ENCODE results near the gene FRRS1.
"Not testable (repeated sequence)": the region's sequence is repeated elsewhere in the genome, so short reads cannot be mapped to it uniquely, and the experiment has no call there.

FRRS1 gene, protein sequence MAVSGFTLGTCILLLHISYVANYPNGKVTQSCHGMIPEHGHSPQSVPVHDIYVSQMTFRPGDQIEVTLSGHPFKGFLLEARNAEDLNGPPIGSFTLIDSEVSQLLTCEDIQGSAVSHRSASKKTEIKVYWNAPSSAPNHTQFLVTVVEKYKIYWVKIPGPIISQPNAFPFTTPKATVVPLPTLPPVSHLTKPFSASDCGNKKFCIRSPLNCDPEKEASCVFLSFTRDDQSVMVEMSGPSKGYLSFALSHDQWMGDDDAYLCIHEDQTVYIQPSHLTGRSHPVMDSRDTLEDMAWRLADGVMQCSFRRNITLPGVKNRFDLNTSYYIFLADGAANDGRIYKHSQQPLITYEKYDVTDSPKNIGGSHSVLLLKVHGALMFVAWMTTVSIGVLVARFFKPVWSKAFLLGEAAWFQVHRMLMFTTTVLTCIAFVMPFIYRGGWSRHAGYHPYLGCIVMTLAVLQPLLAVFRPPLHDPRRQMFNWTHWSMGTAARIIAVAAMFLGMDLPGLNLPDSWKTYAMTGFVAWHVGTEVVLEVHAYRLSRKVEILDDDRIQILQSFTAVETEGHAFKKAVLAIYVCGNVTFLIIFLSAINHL

GRCh38 chr1:99766378-99766800 is at the start of gene FRRS1:
TSS of gene FRRS1 (minus strand) at chr1:99766635. CDS start at chr1:99748768, 17,867 bp downstream.
- peak; percentile 78 for DNase-seq (ENCODE audit: low read depth, low spot score)

DNA sequence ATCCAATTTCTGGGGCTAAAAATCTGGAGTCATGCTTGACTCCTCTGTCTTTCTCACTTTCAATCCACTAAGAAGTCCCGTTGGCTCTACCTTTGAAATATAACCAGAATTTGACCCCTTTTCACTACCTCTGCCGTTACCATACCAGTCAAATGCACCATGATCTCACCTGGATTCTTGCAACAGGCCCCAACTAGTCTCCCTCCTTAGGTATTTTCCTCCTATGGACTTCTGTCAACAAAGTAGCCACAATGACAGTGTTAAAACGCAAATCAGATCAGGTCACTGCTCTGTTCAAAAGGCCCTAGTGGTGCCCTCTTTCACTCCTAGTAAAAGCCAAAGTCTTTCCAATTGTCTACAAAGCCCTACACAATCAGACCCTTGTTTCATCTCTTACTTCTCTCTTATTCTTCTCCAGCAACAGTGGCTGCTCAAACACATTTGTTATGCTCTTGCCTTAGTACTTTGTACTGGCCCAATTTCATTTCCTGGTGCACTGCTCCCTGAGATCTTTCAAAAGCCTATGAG is 48.0 kb upstream of the FRRS1 start:
- no peak for DNase-seq (ENCODE audit: low read depth, low spot score)

DNA sequence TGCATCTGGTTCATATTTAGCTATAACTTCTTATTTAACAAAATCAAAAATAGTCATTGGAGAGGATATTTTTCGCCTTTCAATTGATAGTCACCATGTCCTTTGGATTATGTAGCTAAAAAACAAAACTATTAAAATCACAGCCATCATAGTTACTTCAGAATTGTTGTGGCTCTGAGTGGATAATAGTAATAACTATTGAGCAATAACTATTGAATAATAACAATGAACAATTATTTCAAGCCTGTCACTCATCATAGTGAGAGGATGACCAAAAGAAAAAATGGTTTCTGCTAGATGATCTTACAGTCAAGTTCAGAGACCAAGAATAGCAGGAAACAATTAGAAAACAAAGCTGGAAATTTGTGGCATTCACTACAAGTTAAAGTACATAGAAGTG is 45.3 kb upstream of the FRRS1 start:
- no peak for DNase-seq (ENCODE audit: low read depth, low spot score)

DNA sequence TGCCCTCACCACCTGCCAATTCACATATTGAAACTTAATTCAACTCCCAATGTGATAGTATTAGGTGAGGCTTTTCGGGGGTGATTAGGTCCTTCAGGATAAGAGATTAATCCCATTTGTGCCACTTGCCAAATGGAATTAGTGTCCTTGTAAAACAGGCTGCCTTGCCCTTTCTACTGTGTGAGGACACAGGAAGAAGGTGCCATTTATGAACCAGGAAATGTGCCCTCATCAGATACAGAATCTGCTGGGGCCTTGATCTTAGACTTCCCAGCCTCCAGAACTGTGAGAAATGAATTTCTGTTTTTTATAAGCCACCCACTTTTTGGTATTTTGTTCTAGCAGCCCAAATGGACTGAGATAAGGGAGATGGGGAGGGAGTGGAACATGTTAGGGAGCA is 44.6 kb upstream of the FRRS1 start:
- DNase-seq (ENCODE audit: low read depth, low spot score) = no peak

GRCh38 chr1:99808391-99809115 is 42.1 kb upstream of the FRRS1 start:
- peak; percentile 89 for DNase-seq (ENCODE audit: low read depth, low spot score)

DNA sequence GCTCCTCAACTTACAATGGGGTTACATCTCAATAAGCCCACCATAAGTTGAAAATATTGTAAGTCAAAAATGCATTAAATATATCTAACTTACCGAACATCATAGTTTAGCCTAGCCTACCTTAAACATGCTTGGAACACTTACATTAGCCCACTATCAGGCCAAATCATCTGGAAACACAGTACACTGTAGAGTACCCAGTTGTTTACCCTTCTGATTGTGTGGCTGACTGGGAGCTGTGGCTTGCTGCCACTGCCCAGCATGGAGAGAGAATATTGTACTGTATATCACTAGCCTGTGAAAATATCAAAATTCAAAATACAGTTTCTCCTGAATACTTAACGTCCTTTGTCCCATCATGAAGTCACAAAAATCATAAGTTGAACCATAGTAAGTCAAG is 40.4 kb upstream of the FRRS1 start:
- DNase-seq (ENCODE audit: low read depth, low spot score) = no peak

- no peak for DNase-seq (ENCODE audit: low read depth, low spot score)
Observed at GRCh38 chr1:99801584-99801983, 35.1 kb upstream of the FRRS1 start.

DNA sequence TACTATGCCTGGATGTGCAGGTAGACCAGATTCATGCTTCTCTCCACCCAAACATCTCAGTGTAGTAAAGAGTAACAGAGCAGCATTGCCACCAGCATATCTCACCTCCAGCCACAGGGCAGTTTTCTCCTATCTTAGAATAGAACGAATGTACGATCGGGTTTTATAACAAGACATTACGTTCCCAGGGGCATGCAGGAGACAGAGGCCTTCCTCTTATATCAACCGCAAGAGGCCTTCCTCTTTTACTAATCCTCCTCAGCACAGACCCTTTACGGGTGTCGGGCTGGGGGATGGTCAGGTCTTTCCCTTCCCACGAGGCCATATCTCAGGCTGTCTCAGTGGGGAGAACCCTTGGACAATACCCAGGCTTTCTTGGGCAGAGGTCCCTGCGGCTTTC is 27.4 kb upstream of the FRRS1 start:
- not testable (repeated sequence) for DNase-seq (ENCODE audit: low read depth, low spot score)

GRCh38 chr1:99789715-99790114 is 23.3 kb upstream of the FRRS1 start:
- DNase-seq (ENCODE audit: low read depth, low spot score) = no peak

GRCh38 chr1:99788896-99789295 is 22.5 kb upstream of the FRRS1 start:
- DNase-seq (ENCODE audit: low read depth, low spot score) = no peak

DNA sequence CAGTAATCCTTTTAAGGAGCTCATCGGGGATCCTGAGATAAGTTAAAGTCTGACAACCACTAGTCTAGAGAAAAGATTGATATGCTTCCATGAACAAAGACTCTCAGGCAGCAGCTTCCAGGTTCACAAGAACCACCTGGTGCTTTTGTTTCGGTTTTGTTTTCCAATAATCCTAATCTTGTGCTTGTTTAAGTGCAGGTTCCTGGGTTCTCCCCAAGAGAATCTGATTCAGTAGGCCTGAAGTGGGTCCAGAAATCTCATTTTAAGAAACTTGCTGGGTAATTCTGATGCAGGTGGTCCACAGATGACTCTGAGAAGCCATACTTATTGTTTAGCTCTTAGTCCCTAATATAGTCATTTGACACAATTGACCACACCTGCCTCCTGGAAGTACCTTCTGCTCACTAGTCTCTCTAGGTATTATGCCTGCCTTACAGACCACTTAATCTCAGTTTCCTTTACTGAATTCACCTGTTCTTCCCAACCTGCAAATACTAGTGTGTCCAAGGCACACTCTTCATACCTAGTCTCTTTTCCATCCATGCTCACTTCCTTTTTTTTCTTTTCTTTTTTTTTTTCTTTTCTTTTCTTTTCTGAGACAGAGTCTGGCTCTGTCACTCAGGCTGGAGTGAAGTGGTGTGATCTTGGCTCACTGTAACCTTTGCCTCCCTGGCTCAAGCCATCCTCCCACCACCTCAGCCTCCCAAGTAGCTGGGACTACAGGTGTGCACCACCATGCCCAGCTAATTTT is 20.5 kb upstream of the FRRS1 start:
- no peak for DNase-seq (ENCODE audit: low read depth, low spot score)

- DNase-seq (ENCODE audit: low read depth, low spot score) = no peak
Observed at GRCh38 chr1:99784809-99785255, 18.4 kb upstream of the FRRS1 start.

DNA sequence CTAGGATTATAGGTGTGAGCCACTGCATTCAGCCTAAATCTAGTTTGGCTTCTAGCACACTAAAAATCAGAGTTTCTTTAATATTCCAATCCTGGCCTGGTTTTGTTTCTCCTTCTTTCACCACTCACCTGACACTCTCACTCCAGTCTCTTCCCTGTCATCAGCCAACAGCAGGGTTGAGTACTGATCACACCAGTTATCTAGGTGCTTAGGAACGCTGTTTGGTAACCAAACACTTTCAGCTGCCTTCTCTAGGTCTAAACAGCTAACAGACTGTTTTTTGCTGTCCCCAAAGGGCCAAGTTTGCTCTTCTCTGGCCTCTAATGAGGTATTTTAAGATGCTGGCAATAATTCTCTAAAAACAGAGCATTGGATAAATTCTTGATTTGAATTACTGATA is 17.7 kb upstream of the FRRS1 start:
- no peak for DNase-seq (ENCODE audit: low read depth, low spot score)

DNA sequence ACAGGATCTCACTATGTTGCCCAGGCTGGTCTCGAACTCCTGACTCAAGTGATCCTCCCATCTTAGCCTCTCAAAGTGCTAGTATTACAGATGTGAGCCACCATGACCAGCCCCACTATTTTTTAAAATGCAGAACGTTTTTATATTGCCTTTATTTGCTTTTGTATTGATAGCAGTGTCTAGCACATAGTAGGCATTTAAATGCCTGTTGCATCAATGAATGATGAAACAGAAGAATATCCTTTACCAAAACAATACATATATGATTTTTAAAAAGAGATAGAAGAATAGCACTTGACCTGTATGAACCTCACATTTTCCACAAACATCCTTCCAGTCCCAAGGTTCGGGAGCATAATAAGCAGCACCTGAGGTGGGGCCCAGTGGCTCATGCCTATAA is 16.5 kb upstream of the FRRS1 start:
- DNase-seq (ENCODE audit: low read depth, low spot score) = no peak

GRCh38 chr1:99782397-99782796 is 16.0 kb upstream of the FRRS1 start:
- DNase-seq (ENCODE audit: low read depth, low spot score) = no peak

DNA sequence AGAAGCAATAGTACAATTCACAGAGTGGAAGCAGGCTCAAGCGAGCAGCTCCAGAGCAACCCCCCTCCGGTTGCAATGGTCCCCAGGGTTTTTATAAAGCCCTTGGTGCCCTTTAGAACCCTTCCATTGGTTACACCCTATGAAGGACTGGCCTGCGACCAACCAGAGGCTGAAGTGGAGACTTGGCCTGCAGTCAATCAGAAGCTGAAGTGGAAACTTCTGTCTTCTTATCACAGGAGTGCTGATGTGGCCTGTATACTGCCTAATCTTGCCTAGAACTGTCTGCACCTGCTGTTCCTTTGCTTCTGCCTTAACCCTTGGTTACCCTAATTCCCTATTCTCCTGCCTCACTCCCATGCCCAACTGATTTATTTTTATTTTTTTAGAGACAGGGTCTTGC is 15.4 kb upstream of the FRRS1 start:
- no peak for DNase-seq (ENCODE audit: low read depth, low spot score)

GRCh38 chr1:99777752-99778151 is 11.3 kb upstream of the FRRS1 start:
- no peak for DNase-seq (ENCODE audit: low read depth, low spot score)

DNA sequence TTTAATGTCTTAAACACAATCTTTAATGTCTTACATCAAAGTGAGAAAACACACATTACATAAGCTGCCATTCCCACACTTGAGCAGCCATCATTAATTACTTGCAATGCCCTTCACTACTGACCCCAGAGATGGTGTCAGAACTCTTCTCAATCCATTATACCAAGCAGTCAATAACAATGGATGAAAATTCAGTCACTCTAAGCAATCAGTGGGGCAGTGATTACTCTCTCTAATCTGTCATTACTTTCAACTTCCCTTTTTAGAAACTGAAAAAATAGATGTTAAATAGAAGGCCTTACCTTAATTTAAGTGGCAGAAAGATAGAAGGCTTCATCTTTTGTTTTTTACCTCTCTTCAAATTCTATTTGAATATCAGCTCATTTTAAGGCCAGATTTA is 9.7 kb upstream of the FRRS1 start:
- DNase-seq (ENCODE audit: low read depth, low spot score) = no peak

DNA sequence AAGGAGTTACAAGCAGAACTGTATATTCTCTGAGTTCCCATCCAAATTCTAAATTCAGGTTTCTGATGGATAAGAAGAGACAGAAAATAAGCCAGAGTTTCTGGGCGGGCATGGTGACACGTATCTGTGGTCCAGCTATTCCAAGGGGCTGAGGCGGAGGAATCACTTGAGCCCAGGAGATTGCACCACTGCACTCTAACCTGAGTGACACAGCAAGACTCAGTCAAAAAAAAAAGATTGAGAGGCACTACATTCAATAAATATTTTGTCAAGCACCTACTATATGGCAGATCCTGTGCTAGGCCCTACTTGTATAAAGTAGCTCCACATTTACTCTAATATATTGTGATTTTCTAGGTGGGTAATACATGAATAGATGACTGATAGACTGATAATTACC is 6.4 kb upstream of the FRRS1 start:
- no peak for DNase-seq (ENCODE audit: low read depth, low spot score)

DNA sequence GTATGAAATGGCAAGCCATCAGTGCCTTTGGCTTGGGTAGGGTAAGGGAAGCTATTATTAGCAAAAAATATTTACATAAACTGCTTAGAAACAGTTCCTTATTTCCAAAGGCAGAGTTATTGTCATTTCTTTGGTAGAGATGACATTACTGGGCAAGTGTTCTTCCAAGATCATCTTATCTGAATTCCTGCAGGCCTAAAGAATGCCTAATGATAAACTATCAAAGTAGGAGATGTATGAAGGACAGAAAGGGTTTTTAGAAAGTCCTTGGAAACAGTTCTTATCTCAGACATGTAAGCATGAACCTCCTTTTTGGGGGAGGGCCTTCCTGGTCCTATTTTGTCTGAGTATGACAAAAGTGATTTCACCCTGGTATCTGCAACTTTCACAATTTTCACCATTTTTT is 5.1 kb upstream of the FRRS1 start:
- no peak for DNase-seq (ENCODE audit: low read depth, low spot score)

- DNase-seq (ENCODE audit: low read depth, low spot score) = no peak
Observed at GRCh38 chr1:99768524-99769245, 2.2 kb upstream of the FRRS1 start.

Measured in astrocyte of the hippocampus (primary cell).